Suprapubic skin (tissue), 3 donors: ENCODE results near the gene PARG.

Source experiments
- POLR2AphosphoS5 ChIP-seq, 3 donors: sonication (generic); formaldehyde crosslinking; IDR thresholded peaks; one replicate each; pipeline ENCODE4 v1.6.1; 2017; ENCODE audit warnings: antibody characterized with exemption in 3 of 3
- TF ChIP-seq, protein P1 (sequence below), 2 donors: fragments of 200-600 bp in 1 of 2; fragments of 450-650 bp in 1 of 2; sonication (generic) in 1 of 2; IDR thresholded peaks; one replicate each; pipeline ENCODE4 v1.5.1; 2016 to 2019; ENCODE audit warnings: antibody characterized with exemption in 2 of 2, mild to moderate bottlenecking in 1 of 2, moderate library complexity in 1 of 2

DNA sequence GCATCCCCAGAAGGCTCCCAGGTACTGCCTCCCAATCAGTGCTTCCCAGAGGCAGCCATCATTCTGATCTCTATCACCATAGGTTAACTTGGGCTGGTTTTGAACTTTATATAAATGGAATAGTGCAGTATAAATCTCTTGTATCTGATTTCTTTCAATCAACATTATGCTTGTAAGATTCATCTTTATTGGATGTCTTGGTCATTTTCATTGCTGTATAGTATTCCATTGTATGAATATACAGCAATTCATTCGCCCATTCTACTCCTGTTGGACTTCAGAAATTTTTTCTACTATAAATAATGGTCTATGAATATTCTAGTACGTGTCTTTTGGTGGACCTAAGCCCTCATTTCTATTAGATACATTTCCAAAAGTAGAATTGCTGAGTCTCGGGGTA, 163.6 kb downstream of the PARG start:
- no peak for TF ChIP-seq POLR2AphosphoS5 (IDR thresholded peaks at IDR 0.05)
- TF ChIP-seq, protein P1, sequence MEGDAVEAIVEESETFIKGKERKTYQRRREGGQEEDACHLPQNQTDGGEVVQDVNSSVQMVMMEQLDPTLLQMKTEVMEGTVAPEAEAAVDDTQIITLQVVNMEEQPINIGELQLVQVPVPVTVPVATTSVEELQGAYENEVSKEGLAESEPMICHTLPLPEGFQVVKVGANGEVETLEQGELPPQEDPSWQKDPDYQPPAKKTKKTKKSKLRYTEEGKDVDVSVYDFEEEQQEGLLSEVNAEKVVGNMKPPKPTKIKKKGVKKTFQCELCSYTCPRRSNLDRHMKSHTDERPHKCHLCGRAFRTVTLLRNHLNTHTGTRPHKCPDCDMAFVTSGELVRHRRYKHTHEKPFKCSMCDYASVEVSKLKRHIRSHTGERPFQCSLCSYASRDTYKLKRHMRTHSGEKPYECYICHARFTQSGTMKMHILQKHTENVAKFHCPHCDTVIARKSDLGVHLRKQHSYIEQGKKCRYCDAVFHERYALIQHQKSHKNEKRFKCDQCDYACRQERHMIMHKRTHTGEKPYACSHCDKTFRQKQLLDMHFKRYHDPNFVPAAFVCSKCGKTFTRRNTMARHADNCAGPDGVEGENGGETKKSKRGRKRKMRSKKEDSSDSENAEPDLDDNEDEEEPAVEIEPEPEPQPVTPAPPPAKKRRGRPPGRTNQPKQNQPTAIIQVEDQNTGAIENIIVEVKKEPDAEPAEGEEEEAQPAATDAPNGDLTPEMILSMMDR (IDR thresholded peaks at IDR 0.05): no peak
